SK-N-SH treated with all-trans-retinoic acid at 6 μM for 48 hours (cell line): Measurements from ENCODE around the gene INTS6L.

ENCODE experiments used
- ATAC-seq: fragments of 200-7000 bp; cut with Tn5 transposase; 3 replicates; pipeline ENCODE4 v1.9.1; 2020; ENCODE audit warnings: mild to moderate bottlenecking, moderate library complexity
- ARNTL ChIP-seq: fragments of 450-650 bp; formaldehyde crosslinking; IDR thresholded peaks from 2 replicates; pipeline ENCODE4 v1.5.0; 2020; ENCODE audit warnings: low read depth, mild to moderate bottlenecking, moderate library complexity, borderline replicate concordance
- CREB5 ChIP-seq: fragments of 250-450 bp; sonication (Bioruptor Pico); IDR thresholded peaks from 2 replicates; pipeline ENCODE4 v1.5.1; 2020; ENCODE audit warnings: low read depth, mild to moderate bottlenecking, moderate library complexity
- CSRNP3 ChIP-seq: fragments of 250-450 bp; sonication (Bioruptor Pico); IDR thresholded peaks from 2 replicates; pipeline ENCODE4 v1.5.1; 2021; ENCODE audit warnings: mild to moderate bottlenecking, moderate library complexity
- ESRRG ChIP-seq: fragments of 250-450 bp; sonication (Bioruptor Pico); IDR thresholded peaks from 2 replicates; pipeline ENCODE4 v1.6.1; 2021; ENCODE audit warnings: mild to moderate bottlenecking
- GLIS3 ChIP-seq: fragments of 250-450 bp; sonication (Bioruptor Pico); IDR thresholded peaks from 2 replicates; pipeline ENCODE4 v1.5.0; 2020; ENCODE audit warnings: mild to moderate bottlenecking, moderate library complexity
- OSR1 ChIP-seq: fragments of 250-450 bp; sonication (Bioruptor Pico); IDR thresholded peaks from 2 replicates; pipeline ENCODE4 v1.8.0; 2022; ENCODE audit warnings: moderate library complexity, mild to moderate bottlenecking, inconsistent platforms
- POU6F1 ChIP-seq: fragments of 250-450 bp; sonication (Bioruptor Pico); IDR thresholded peaks from 2 replicates; pipeline ENCODE4 v1.8.0; 2021; ENCODE audit warnings: low read depth, mild to moderate bottlenecking, moderate library complexity, borderline replicate concordance
- PPARA ChIP-seq: fragments of 250-450 bp; sonication (Bioruptor Pico); IDR thresholded peaks from 2 replicates; pipeline ENCODE4 v1.5.0; 2020; ENCODE audit warnings: mild to moderate bottlenecking, borderline replicate concordance
- RARB ChIP-seq: fragments of 250-450 bp; sonication (Bioruptor Pico); IDR thresholded peaks from 2 replicates; pipeline ENCODE4 v1.8.0; 2021; ENCODE audit warnings: mild to moderate bottlenecking, moderate library complexity
- TCF4 ChIP-seq: fragments of 250-450 bp; sonication (Bioruptor Pico); IDR thresholded peaks from 2 replicates; pipeline ENCODE4 v1.8.0; 2021; ENCODE audit warnings: mild to moderate bottlenecking, moderate library complexity, borderline replicate concordance
- TOX ChIP-seq: fragments of 250-450 bp; sonication (Bioruptor Pico); IDR thresholded peaks from 2 replicates; pipeline ENCODE4 v1.8.0; 2021; ENCODE audit warnings: mild to moderate bottlenecking, moderate library complexity, borderline replicate concordance
- TSHZ2 ChIP-seq: fragments of 250-450 bp; sonication (Bioruptor Pico); IDR thresholded peaks from 2 replicates; pipeline ENCODE4 v1.5.0; 2020; ENCODE audit warnings: mild to moderate bottlenecking, moderate library complexity
- ZC3H10 ChIP-seq: fragments of 250-450 bp; sonication (Bioruptor Pico); IDR thresholded peaks from 2 replicates; pipeline ENCODE4 v1.5.1; 2021; ENCODE audit warnings: mild to moderate bottlenecking, moderate library complexity
- ZFP3 ChIP-seq: fragments of 250-450 bp; sonication (Bioruptor Pico); IDR thresholded peaks from 2 replicates; pipeline ENCODE4 v1.5.0; 2020; ENCODE audit warnings: mild to moderate bottlenecking, moderate library complexity
- ZFP30 ChIP-seq: fragments of 450-650 bp; formaldehyde crosslinking; IDR thresholded peaks from 2 replicates; pipeline ENCODE4 v1.5.0; 2022; ENCODE audit warnings: mild to moderate bottlenecking, moderate library complexity
- ZNF565 ChIP-seq: fragments of 450-650 bp; formaldehyde crosslinking; conservative IDR thresholded peaks from 2 replicates; pipeline ENCODE4 v1.5.0; 2020; ENCODE audit warnings: low read depth, mild to moderate bottlenecking, moderate library complexity
- ZNF70 ChIP-seq: fragments of 450-650 bp; formaldehyde crosslinking; IDR thresholded peaks from 2 replicates; pipeline ENCODE4 v1.5.0; 2020; ENCODE audit warnings: mild to moderate bottlenecking, moderate library complexity
- ZNF8 ChIP-seq: fragments of 450-650 bp; formaldehyde crosslinking; IDR thresholded peaks from 2 replicates; pipeline ENCODE4 v1.5.0; 2020; ENCODE audit warnings: mild to moderate bottlenecking, moderate library complexity

The INTS6L gene

GRCh38 chrX:135512508-135513129, 7.8 kb upstream of the INTS6L start (continued):
- no peak for TF ChIP-seq TSHZ2 (CRISPR knock-in tag)
- TF ChIP-seq ZNF70, result no peak

- no peak for TF ChIP-seq ZNF8 (CRISPR knock-in tag)
- no peak for TF ChIP-seq GLIS3
- no peak for TF ChIP-seq ZC3H10 (CRISPR knock-in tag)
- TF ChIP-seq POU6F1 (CRISPR knock-in tag), result no peak
- no peak for TF ChIP-seq ESRRG
- no peak for TF ChIP-seq OSR1 (CRISPR knock-in tag)
- TF ChIP-seq CSRNP3 (CRISPR knock-in tag), result no peak
- no peak for TF ChIP-seq TCF4
- TF ChIP-seq RARB (CRISPR knock-in tag), result no peak
- no peak for TF ChIP-seq ZNF70
- TF ChIP-seq ZNF565, result no peak
- TF ChIP-seq TSHZ2 (CRISPR knock-in tag), result no peak
- TF ChIP-seq CREB5 (CRISPR knock-in tag), result no peak
- TF ChIP-seq TOX (CRISPR knock-in tag), result no peak
- TF ChIP-seq, all 23 proteins: peak for 0
- ATAC-seq, result no peak
These were observed 7.3 kb upstream of the INTS6L start for GRCh38 chrX:135513130-135513515.

GRCh38 chrX:135516376-135516775, 4.1 kb upstream of the INTS6L start:
- TF ChIP-seq ZFP3 (CRISPR knock-in tag), result no peak
- TF ChIP-seq TSHZ2 (CRISPR knock-in tag), result no peak
- no peak for TF ChIP-seq ZNF8 (CRISPR knock-in tag)
- TF ChIP-seq PPARA (CRISPR knock-in tag), result no peak
- TF ChIP-seq ZNF565, result no peak
- no peak for TF ChIP-seq CSRNP3 (CRISPR knock-in tag)
- no peak for TF ChIP-seq TCF4
- TF ChIP-seq ARNTL (CRISPR knock-in tag), result no peak
- TF ChIP-seq TOX (CRISPR knock-in tag), result no peak
- no peak for TF ChIP-seq RARB (CRISPR knock-in tag)
- no peak for TF ChIP-seq ZFP30
- no peak for ATAC-seq
